GM19023 (cell line): ENCODE measurements around the gene SLC27A2.
A peak's percentile ranks its signal among the peaks of the same experiment; 100 is the strongest.

Experiments
- ATAC-seq: cut with Tn5 transposase; IDR thresholded peaks from one replicate; pipeline ENCODE4 v1.9.1; 2021; ENCODE audit warnings: mild to moderate bottlenecking, moderate library complexity; ENCODE audit not compliant: unreplicated experiment

SLC27A2 gene

GRCh38 chr15:50260969-50261496 is 79.0 kb downstream of the SLC27A2 start:
- peak; percentile 56 for ATAC-seq

DNA sequence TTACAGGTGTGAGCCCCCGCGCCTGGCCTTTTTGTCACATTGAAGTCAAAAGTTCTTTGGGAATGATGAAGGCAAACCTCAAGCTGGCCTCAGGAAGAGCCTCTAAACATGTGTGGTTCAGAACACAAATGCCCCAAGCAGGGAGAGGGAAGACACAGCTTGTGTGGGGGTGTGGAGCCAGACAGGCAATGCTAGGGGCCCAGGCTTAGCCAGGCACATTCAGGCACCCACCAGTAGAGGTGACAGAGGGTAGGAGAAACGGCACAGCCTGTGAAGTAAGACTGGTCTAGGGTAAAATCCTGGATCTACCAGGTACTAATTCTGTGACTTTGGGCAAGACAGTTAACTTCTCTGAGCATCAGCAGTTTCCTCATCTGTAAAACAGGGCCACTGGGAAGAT is 80.0 kb downstream of the SLC27A2 start:
- ATAC-seq, result no peak

DNA sequence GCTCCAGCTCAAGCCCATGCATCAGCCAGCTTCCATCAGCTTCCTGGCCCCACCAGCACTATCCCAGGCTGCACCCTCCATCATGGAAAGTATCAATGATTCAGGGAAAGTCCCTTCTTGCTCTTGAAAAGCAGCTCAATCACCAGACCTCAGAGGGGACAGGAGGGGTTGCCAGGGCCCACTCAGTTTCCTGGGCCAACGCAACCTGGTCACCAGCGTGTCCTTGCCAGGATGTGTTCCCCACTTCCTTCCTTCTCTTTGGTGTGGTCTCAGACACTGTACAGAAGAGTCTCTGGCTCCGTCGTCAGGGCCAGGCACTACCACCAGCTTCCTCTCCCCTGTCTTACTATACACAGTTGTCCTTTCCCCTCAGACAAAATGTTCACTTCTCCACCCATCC is 80.5 kb downstream of the SLC27A2 start:
- no peak for ATAC-seq

DNA sequence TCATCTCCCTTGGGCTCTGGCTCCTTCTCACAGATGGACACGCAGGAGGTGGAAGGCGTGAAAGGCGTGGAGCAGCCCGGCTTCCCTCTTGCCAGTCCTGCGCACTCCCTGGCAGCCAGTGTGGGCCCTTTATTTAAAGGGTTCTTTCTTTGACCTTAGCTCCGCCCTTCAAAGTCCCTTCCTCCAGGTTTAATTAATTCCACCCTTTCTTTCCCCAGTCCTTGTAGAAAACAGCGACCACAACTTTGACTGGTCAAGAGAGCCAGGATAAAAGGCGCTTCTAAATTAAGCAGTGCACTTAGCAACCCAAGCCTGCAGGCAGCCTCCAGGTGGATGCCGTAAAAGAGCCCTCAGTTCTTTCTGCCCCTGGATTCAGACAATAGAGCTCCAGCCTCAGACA is 83.6 kb downstream of the SLC27A2 start, which contains the start of gene HDC:
Gene HDC, minus strand, starts transcription at position 107 of the 400 bp plus-strand sequence. Its CDS starts 103 bp downstream, at position 4.
- ATAC-seq, result no peak

DNA sequence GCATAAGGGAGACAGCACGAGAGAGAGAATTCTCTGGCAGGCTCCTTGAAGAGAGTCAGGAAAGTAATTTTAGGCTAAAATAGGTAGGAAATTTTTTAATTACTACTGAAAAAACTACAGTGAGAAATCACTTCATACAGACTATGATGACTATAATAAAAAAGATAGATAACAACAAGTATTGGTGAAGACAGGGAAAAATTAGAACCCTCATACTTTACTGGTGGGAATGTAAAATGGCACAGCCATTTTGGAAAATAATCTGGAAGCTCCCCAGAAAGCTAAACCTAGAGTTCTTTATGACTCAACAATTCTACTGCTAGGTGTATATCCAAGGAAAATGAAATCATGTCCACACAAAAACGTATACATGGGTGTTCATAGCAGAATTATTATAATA is 85.6 kb downstream of the SLC27A2 start:
- ATAC-seq, result no peak

GRCh38 chr15:50275091-50275490 is 93.1 kb downstream of the SLC27A2 start:
- ATAC-seq, result no peak

- ATAC-seq, result no peak
These were observed 93.9 kb downstream of the SLC27A2 start for GRCh38 chr15:50275908-50276307.

GRCh38 chr15:50277370-50277769 is 95.4 kb downstream of the SLC27A2 start:
- ATAC-seq, result no peak

DNA sequence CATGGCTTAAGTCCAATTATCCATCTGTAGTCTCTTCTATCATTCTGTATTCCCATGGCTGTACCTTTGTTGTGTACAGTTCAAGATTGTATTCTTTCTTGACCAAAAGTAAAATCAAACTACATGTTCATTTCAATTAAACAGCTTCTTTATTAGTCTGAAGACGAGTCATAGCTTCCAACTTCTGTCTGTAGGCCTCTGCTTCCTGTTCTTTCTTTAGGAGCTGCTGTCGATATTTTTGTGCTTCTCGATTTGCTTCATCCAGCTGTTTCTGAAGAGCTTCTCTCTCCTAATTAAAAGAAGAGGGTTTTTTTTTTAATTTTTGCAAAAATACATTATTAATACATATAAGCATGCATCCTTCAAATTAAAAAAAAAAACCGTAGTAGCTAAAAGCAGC is 96.5 kb downstream of the SLC27A2 start:
- no peak for ATAC-seq

DNA sequence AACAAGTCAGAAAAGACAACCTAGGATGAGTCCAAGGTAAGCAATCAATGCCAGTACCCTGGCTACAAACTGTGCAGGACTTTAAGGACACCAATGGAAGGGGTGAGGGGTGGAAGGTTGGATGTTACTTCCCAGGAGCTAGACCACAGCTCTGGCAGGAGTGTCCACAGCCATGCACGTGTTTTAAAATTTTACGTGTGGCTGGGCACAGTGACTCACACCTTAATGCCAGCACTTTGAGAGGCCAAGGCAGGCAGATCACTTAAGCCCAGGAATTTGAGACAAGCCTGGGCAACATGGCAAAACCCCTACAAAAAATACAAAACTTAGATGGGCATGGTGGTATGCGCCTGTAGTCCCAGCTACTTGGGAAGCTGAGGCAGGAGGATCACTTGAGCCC is 98.3 kb downstream of the SLC27A2 start:
- no peak for ATAC-seq

- ATAC-seq, result no peak
These were observed 99.4 kb downstream of the SLC27A2 start for GRCh38 chr15:50281427-50281826.
